Measurements from ENCODE around the gene MDK. TPM values are rescaled to one million over a fixed set of nuclear protein-coding genes. Genes with fewer than 3 reads are reported as not detected.

Gene MDK
- total and polyA plus RNA-seq, 2 of the 13 experiments (the other 11 are each of a cell fraction or from before 2014, with no cell fraction given), result 312 to 407 TPM

DNA sequence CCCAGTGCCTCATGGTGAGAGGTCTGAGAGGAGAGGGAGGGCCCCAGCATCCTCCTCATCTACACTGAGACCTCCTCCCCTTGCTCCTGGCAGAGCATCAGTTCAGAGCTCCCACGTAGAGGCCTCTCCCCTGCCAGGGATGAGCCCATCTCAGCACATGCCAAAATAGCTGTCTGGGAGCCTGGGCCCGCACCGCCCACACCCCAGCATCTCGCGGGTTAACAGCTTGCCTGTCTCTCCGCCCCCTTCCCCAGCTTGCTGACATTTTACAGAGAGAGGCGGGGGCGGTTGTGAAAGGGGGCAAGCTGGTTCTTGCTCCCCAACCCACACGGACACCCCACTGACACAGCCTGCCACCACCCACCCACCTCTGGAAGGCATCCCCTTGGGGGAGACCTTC lies 27.8 kb upstream of the MDK start:
- DNase-seq (ENCODE audit: low spot score) (no peak), ATAC-seq (no peak), FAIRE-seq (no peak)
- H3K4me2 ChIP-seq (ENCODE audit: low read depth, low read length), result no peak overlapping the region
- H3K4me3 ChIP-seq (replicated peaks in 1 of 3; ENCODE audit: insufficient read depth in 1 of 3, low read depth in 2 of 3, low read length in 3 of 3), result no peak overlapping the region
- peaks cover 2% of the 10 kb centered on the region for H3K79me2 ChIP-seq (ENCODE audit: insufficient read depth, low read length)
- WGBS (ENCODE audit: low lambda C conversion rate), result 95% methylated on average over 8 of the region's 9 CpGs
- H2AFZ ChIP-seq (ENCODE audit: low read length), result no peak overlapping the region
- H3K27me3 ChIP-seq (ENCODE audit: control insufficient read depth in 1 of 2, insufficient read depth in 2 of 2, low read length in 2 of 2), result no peaks in the 10 kb centered on the region
- H3K9ac ChIP-seq (ENCODE audit: insufficient read depth, low read depth, low read length), result no peak overlapping the region
- peaks cover 39% of the 10 kb centered on the region for H3K4me1 ChIP-seq (ENCODE audit: insufficient read depth, low read length)
- H3K36me3 ChIP-seq (replicated peaks in 1 of 2; ENCODE audit: control insufficient read depth in 1 of 2, insufficient read depth in 2 of 2, low read length in 2 of 2), result 0 out of 5 replicates have a peak, but pooled peaks cover 0 to 11% of the 10 kb centered on the region in 2 experiments
- TF ChIP-seq ZNF652 (CRISPR knock-in tag; IDR thresholded peaks at IDR 0.05; ENCODE audit: borderline replicate concordance, low read depth), result peak; percentile 45; the same call in 1 of the 2 replicates
- TF ChIP-seq ELF4 (CRISPR knock-in tag; IDR thresholded peaks at IDR 0.05; ENCODE audit: borderline replicate concordance), result no peak
- ChIA-PET CTCF (ENCODE audit: low intra/inter-chr PET ratio, low total read pairs) (no interaction called here), POLR2A (interaction anchor here (1.3 kb wide), 1 partner anchor 110 kb away, joined by 5 read pairs; no protein-coding TSS in a partner anchor)
- BruUV-seq (replicated peaks), result no TSS peak
- H4K20me1 ChIP-seq (ENCODE audit: insufficient read depth, low read length), result no peaks in the 10 kb centered on the region
- no peak overlapping the region for H3K27ac ChIP-seq (ENCODE audit: extremely low read length, insufficient read depth, low read length)
- H3K9me3 ChIP-seq (ENCODE audit: low read length), result no peaks in the 10 kb centered on the region
- intact Hi-C loops (cut with micrococcal nuclease; ENCODE audit: unreplicated experiment) (no loop called here), in situ Hi-C loops (cut with HindIII; ENCODE audit: extremely low pct_ligation_motif_present, low pct_unique_long_range_greater_than_20kb) (no loop called here)

DNA sequence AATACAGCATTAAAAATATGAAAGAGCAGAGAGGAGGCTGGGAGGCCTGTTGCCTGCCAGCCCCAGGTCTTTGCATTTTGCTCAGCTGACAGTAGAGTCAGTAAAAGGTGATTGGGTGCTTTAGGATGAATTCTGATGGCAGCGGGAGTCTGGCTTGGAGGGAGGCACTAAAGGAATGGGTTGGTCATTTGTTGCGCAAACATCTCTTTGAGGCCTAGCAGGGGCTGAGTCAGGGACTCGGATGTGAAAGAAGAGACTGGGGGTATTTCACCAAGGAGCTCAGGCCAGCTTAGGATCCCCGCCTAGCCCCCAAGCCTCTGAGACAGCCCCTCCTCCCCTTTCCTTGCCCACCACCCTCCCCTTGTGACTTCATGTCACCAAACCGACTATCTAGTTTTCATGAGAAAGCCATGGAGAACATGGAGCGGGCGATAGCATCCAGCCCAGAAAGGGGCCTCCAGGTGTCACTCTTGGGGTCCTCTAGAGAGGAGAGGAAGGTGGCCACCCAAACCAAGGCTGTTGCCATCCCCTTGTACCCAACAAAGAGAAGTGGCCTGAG lies 24.5 kb upstream of the MDK start:
- CTCF ChIA-PET (ENCODE audit: low intra/inter-chr PET ratio, low total read pairs), result no interaction called here
- H3K79me2 ChIP-seq (ENCODE audit: insufficient read depth, low read length), result peaks cover 2% of the 10 kb centered on the region
- POLR2A ChIA-PET, result no interaction called here
- in situ Hi-C loops (cut with HindIII; ENCODE audit: extremely low pct_ligation_motif_present, low pct_unique_long_range_greater_than_20kb) (no loop called here), intact Hi-C loops (cut with micrococcal nuclease; ENCODE audit: unreplicated experiment) (no loop called here)
- H4K20me1 ChIP-seq (ENCODE audit: insufficient read depth, low read length), result no peaks in the 10 kb centered on the region
- H3K4me2 ChIP-seq (ENCODE audit: low read depth, low read length), result no peak overlapping the region
- H3K27ac ChIP-seq (ENCODE audit: extremely low read length, insufficient read depth, low read length), result no peak overlapping the region
- H3K27me3 ChIP-seq (ENCODE audit: control insufficient read depth in 1 of 2, insufficient read depth in 2 of 2, low read length in 2 of 2), result no peaks in the 10 kb centered on the region
- WGBS (ENCODE audit: low lambda C conversion rate), result 86% methylated on average over 3 of the region's 7 CpGs
- 0 out of 5 replicates have a peak, but pooled peaks cover 0 to 11% of the 10 kb centered on the region in 2 experiments for H3K36me3 ChIP-seq (replicated peaks in 1 of 2; ENCODE audit: control insufficient read depth in 1 of 2, insufficient read depth in 2 of 2, low read length in 2 of 2)
- FAIRE-seq (no peak), ATAC-seq (no peak), DNase-seq (ENCODE audit: low spot score) (no peak)
- no peak overlapping the region for H3K9ac ChIP-seq (ENCODE audit: insufficient read depth, low read depth, low read length)
- BruUV-seq (replicated peaks), result no TSS peak
- no peaks in the 10 kb centered on the region for H3K9me3 ChIP-seq (ENCODE audit: low read length)
- H2AFZ ChIP-seq (ENCODE audit: low read length), result no peak overlapping the region
- no peak overlapping the region for H3K4me3 ChIP-seq (replicated peaks in 1 of 3; ENCODE audit: insufficient read depth in 1 of 3, low read depth in 2 of 3, low read length in 3 of 3)
- H3K4me1 ChIP-seq (ENCODE audit: insufficient read depth, low read length), result peaks cover 18% of the 10 kb centered on the region
- TF ChIP-seq HNRNPUL1 (IDR thresholded peaks at IDR 0.05; ENCODE audit: low read depth, low read length) (no peak), ZNF768 (CRISPR knock-in tag; IDR thresholded peaks at IDR 0.05) (no peak), CEBPG (CRISPR knock-in tag; IDR thresholded peaks at IDR 0.05) (peak; percentile 48; the same call in 1 of the 2 replicates), ATAD3A (CRISPR knock-in tag; IDR thresholded peaks at IDR 0.05) (no peak), SIN3A (IDR thresholded peaks at IDR 0.05; ENCODE audit: borderline replicate concordance, low read depth, low read length) (no peak), NR3C1 (CRISPR knock-in tag; IDR thresholded peaks at IDR 0.05) (no peak), ZMYM4 (CRISPR knock-in tag; IDR thresholded peaks at IDR 0.05) (no peak)
- TF ChIP-seq, protein P1, sequence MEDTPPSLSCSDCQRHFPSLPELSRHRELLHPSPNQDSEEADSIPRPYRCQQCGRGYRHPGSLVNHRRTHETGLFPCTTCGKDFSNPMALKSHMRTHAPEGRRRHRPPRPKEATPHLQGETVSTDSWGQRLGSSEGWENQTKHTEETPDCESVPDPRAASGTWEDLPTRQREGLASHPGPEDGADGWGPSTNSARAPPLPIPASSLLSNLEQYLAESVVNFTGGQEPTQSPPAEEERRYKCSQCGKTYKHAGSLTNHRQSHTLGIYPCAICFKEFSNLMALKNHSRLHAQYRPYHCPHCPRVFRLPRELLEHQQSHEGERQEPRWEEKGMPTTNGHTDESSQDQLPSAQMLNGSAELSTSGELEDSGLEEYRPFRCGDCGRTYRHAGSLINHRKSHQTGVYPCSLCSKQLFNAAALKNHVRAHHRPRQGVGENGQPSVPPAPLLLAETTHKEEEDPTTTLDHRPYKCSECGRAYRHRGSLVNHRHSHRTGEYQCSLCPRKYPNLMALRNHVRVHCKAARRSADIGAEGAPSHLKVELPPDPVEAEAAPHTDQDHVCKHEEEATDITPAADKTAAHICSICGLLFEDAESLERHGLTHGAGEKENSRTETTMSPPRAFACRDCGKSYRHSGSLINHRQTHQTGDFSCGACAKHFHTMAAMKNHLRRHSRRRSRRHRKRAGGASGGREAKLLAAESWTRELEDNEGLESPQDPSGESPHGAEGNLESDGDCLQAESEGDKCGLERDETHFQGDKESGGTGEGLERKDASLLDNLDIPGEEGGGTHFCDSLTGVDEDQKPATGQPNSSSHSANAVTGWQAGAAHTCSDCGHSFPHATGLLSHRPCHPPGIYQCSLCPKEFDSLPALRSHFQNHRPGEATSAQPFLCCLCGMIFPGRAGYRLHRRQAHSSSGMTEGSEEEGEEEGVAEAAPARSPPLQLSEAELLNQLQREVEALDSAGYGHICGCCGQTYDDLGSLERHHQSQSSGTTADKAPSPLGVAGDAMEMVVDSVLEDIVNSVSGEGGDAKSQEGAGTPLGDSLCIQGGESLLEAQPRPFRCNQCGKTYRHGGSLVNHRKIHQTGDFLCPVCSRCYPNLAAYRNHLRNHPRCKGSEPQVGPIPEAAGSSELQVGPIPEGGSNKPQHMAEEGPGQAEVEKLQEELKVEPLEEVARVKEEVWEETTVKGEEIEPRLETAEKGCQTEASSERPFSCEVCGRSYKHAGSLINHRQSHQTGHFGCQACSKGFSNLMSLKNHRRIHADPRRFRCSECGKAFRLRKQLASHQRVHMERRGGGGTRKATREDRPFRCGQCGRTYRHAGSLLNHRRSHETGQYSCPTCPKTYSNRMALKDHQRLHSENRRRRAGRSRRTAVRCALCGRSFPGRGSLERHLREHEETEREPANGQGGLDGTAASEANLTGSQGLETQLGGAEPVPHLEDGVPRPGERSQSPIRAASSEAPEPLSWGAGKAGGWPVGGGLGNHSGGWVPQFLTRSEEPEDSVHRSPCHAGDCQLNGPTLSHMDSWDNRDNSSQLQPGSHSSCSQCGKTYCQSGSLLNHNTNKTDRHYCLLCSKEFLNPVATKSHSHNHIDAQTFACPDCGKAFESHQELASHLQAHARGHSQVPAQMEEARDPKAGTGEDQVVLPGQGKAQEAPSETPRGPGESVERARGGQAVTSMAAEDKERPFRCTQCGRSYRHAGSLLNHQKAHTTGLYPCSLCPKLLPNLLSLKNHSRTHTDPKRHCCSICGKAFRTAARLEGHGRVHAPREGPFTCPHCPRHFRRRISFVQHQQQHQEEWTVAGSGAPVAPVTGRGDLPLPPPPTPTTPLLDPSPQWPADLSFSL (CRISPR knock-in tag; IDR thresholded peaks at IDR 0.05), result no peak
- TF ChIP-seq, protein P2, sequence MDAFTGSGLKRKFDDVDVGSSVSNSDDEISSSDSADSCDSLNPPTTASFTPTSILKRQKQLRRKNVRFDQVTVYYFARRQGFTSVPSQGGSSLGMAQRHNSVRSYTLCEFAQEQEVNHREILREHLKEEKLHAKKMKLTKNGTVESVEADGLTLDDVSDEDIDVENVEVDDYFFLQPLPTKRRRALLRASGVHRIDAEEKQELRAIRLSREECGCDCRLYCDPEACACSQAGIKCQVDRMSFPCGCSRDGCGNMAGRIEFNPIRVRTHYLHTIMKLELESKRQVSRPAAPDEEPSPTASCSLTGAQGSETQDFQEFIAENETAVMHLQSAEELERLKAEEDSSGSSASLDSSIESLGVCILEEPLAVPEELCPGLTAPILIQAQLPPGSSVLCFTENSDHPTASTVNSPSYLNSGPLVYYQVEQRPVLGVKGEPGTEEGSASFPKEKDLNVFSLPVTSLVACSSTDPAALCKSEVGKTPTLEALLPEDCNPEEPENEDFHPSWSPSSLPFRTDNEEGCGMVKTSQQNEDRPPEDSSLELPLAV (CRISPR knock-in tag; conservative IDR thresholded peaks at IDR 0.05; ENCODE audit: low read depth), result no peak

All from HepG2 (cell line).